Measurements from ENCODE around the gene MBOAT2. TPM values are rescaled to one million over a fixed set of nuclear protein-coding genes. Genes with fewer than 3 reads are reported as not detected.
"Not testable (repeated sequence)": the region's sequence is repeated elsewhere in the genome, so short reads cannot be mapped to it uniquely, and the experiment has no call there.

The MBOAT2 gene
- total and polyA plus RNA-seq, 7 donors, result 0.11 to 3.5 (median 0.83) TPM

DNA sequence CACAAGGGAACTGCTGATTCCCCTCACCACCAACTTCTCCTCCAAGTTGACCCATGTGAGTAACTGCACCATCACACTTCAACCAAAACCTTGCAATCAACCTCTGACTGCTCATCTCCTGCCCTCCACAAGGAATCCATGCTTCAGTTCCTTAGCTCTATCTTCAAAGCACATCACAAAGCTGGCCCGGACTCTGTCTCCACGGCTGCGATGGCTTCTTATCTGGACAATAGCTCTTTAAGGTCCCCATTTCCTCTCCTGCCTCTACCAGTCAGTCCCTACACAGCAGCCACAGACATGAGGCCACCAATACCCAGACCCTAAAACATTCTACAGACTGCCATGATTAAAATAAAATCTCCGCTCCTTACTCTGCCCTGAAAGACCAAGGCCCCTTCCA lies 25.7 kb downstream of the MBOAT2 start:
- Histone ChIP-seq H3K4me3 (no peak overlapping the region), H3K4me1 (no peaks in the 10 kb centered on the region), H3K27me3 (ENCODE audit: insufficient read depth in 3 of 3, low read length in 2 of 3) (peaks cover 0 to 3% (median 0%) of the 10 kb centered on the region in 3 donors), H3K27ac (no peak overlapping the region), H3K36me3 (ENCODE audit: insufficient read depth in 1 of 2, low read depth in 1 of 2) (no peaks in the 10 kb centered on the region), H3K9me3 (no peaks in the 10 kb centered on the region)
- ATAC-seq (no peak), DNase-seq (no peak)
- intact Hi-C loops (cut with DNase I), result no loop called here
- WGBS, 3 donors, result 91 to 95% (median 95%) methylated on average over 4 of the region's 4 CpGs
- TF ChIP-seq, protein P1, sequence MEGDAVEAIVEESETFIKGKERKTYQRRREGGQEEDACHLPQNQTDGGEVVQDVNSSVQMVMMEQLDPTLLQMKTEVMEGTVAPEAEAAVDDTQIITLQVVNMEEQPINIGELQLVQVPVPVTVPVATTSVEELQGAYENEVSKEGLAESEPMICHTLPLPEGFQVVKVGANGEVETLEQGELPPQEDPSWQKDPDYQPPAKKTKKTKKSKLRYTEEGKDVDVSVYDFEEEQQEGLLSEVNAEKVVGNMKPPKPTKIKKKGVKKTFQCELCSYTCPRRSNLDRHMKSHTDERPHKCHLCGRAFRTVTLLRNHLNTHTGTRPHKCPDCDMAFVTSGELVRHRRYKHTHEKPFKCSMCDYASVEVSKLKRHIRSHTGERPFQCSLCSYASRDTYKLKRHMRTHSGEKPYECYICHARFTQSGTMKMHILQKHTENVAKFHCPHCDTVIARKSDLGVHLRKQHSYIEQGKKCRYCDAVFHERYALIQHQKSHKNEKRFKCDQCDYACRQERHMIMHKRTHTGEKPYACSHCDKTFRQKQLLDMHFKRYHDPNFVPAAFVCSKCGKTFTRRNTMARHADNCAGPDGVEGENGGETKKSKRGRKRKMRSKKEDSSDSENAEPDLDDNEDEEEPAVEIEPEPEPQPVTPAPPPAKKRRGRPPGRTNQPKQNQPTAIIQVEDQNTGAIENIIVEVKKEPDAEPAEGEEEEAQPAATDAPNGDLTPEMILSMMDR (IDR thresholded peaks at IDR 0.05), result no peak

DNA sequence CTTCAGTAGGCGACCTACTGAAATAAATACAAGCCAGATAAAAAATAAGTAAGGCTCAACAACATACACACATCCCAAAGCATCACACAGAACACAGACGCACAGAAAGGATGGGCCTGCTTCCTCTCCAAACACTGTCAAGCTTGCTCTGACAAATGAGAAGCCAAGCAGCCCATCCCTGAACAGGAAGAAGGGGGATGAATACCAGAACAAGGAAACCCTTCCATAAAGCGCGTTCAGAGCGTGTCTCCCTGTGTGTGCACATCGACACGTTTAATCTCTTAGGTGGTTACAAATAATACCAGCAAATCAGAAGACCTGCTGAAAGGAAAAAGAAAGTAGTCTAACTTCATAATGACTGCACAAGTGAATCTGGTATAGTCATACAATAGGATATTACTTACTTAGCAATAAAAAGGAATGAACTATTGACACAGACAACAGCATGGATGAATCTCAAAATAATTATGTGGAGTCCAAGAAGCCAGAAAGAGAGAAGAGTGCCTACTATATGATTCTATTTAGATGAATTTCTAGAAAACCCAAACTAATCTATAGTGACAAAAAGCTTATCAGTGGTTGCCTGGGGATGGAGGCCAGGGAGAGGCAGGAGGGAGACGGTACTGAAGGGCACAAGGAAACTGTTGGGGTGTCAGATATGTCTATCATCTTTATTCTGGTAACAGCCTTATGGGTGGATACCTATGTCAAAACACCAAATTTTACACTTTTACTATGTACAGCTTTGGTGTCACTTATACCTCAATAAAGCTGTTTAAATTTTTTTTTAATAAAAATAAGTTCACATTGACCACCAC lies 26.8 kb downstream of the MBOAT2 start:
- Histone ChIP-seq H3K36me3 (ENCODE audit: insufficient read depth in 1 of 2, low read depth in 1 of 2) (no peaks in the 10 kb centered on the region), H3K9me3 (no peaks in the 10 kb centered on the region), H3K4me3 (no peak overlapping the region), H3K27me3 (ENCODE audit: insufficient read depth in 3 of 3, low read length in 2 of 3) (peaks cover 0 to 3% (median 0%) of the 10 kb centered on the region in 3 donors), H3K27ac (no peak overlapping the region), H3K4me1 (no peaks in the 10 kb centered on the region)
- DNase-seq (no peak), ATAC-seq (no peak)
- 56 to 70% (median 60%) methylated on average over 8 of the region's 8 CpGs for WGBS, 3 donors
- intact Hi-C loops (cut with DNase I), result no loop called here
- TF ChIP-seq, protein P1 (IDR thresholded peaks at IDR 0.05), result no peak

DNA sequence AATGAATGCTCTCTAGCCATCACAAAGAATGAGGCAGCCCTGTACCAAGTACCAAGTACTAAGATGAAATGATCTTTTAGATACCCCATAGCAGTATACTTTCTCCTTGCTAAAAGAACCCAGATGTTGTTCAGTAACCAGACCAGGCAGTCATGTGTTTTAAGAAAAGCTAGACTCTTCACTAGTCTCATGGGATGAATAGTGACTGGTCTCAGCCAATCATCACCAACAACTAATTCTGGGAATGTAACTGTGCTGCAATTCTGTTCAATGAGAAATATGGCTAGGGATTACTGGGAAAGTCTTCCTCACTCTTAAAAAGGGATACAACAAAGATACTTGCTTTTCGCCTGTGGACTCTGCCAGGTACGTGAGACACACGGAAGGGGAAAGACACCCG lies 29.5 kb downstream of the MBOAT2 start:
- TF ChIP-seq, protein P1 (IDR thresholded peaks at IDR 0.05), result no peak
- ATAC-seq (no peak), DNase-seq (no peak)
- Histone ChIP-seq H3K36me3 (ENCODE audit: insufficient read depth in 1 of 2, low read depth in 1 of 2) (no peaks in the 10 kb centered on the region), H3K9me3 (no peaks in the 10 kb centered on the region), H3K27ac (no peak overlapping the region), H3K27me3 (ENCODE audit: insufficient read depth in 3 of 3, low read length in 2 of 3) (peaks cover 0 to 3% (median 0%) of the 10 kb centered on the region in 3 donors), H3K4me3 (no peak overlapping the region), H3K4me1 (no peaks in the 10 kb centered on the region)
- 75 to 90% (median 81%) methylated on average over 4 of the region's 4 CpGs for WGBS, 3 donors
- intact Hi-C loops (cut with DNase I), result no loop called here

DNA sequence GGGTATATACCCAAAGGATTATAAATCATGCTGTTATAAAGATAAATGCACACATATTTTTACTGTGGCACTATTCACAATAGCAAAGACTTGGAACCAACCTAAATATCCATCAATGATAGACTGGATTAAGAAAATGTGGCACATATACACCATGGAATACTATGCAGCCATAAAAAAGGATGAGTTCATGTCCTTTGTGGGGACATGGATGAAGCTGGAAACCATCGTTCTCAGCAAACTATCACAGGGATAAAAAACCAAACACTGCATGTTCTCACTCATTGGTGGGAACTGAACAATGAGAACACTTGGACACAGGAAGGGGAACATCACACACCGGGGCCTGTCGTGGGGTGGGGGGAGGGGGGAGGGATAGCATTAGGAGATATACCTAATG lies 30.5 kb downstream of the MBOAT2 start:
- H3K4me1 ChIP-seq; H3K36me3 ChIP-seq (ENCODE audit: insufficient read depth in 1 of 2, low read depth in 1 of 2); H3K9me3 ChIP-seq; DNase-seq; H3K27me3 ChIP-seq (ENCODE audit: insufficient read depth in 3 of 3, low read length in 2 of 3); H3K4me3 ChIP-seq; ATAC-seq; intact Hi-C loops (cut with DNase I); H3K27ac ChIP-seq: not testable (repeated sequence)
- 91 to 93% (median 93%) methylated on average over 3 of the region's 3 CpGs for WGBS, 3 donors

DNA sequence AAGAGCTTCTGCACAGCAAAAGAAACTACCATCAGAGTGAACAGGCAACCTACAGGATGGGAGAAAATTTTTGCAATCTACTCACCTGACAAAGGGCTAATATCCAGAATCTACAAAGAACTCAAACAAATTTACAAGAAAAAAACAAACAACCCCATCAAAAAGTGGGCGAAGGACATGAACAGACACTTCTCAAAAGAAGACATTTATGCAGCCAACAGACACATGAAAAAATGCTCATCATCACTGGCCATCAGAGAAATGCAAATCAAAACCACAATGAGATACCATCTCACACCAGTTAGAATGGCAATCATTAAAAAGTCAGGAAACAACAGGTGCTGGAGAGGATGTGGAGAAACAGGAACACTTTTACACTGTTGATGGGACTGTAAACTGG lies 30.9 kb downstream of the MBOAT2 start:
- H3K27ac ChIP-seq; H3K9me3 ChIP-seq; intact Hi-C loops (cut with DNase I); ATAC-seq; H3K4me3 ChIP-seq; H3K27me3 ChIP-seq (ENCODE audit: insufficient read depth in 3 of 3, low read length in 2 of 3); DNase-seq; H3K4me1 ChIP-seq; H3K36me3 ChIP-seq (ENCODE audit: insufficient read depth in 1 of 2, low read depth in 1 of 2): not testable (repeated sequence)
- WGBS, 3 donors, result no CpG with 5 or more reads among the region's 1 CpG

DNA sequence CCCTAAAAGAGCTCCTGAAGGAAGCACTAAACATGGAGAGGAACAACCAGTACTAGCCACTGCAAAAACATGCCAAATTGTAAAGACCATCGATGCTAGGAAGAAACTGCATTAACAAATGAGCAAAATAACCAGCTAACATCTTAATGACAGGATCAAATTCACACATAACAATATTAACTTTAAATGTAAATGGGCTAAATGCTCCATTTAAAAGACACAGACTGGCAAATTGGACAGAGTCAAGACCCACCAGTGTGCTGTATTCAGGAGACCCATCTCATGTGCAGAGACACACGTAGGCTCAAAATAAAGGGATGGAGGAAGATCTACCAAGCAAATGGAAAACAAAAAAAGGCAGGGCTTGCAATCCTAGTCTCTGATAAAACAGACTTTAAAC lies 34.1 kb downstream of the MBOAT2 start:
- H3K27me3 ChIP-seq (ENCODE audit: insufficient read depth in 3 of 3, low read length in 2 of 3); ATAC-seq; H3K4me3 ChIP-seq; H3K4me1 ChIP-seq; DNase-seq; H3K36me3 ChIP-seq (ENCODE audit: insufficient read depth in 1 of 2, low read depth in 1 of 2); intact Hi-C loops (cut with DNase I); H3K27ac ChIP-seq; H3K9me3 ChIP-seq: not testable (repeated sequence)
- WGBS, 3 donors, result 97 to 98% (median 98%) methylated on average over 2 of the region's 2 CpGs
